GM19025 (cell line): ENCODE measurements around the gene CCDC93.
"Not testable (repeated sequence)": the region's sequence is repeated elsewhere in the genome, so short reads cannot be mapped to it uniquely, and the experiment has no call there.

Experiments used
- ATAC-seq: cut with Tn5 transposase; IDR thresholded peaks from one replicate; pipeline ENCODE4 v1.9.1; 2021; ENCODE audit warnings: mild to moderate bottlenecking, low read depth, moderate library complexity; ENCODE audit not compliant: unreplicated experiment

The CCDC93 gene

GRCh38 chr2:118047380-118047826 lies 33.5 kb upstream of the CCDC93 start:
- no peak for ATAC-seq

- no peak for ATAC-seq
Observed at GRCh38 chr2:118046634-118047210, 32.9 kb upstream of the CCDC93 start.

GRCh38 chr2:118045286-118045685 lies 31.4 kb upstream of the CCDC93 start:
- ATAC-seq = no peak

- no peak for ATAC-seq
Observed at GRCh38 chr2:118044854-118045253, 31.0 kb upstream of the CCDC93 start.

- no peak for ATAC-seq
Observed at GRCh38 chr2:118044103-118044716, 30.3 kb upstream of the CCDC93 start.

- no peak for ATAC-seq
Observed at GRCh38 chr2:118040891-118041290, 27.0 kb upstream of the CCDC93 start.

GRCh38 chr2:118032169-118033013 lies 18.5 kb upstream of the CCDC93 start:
- peak; percentile 90 for ATAC-seq

- ATAC-seq = no peak
Observed at GRCh38 chr2:118031566-118031965, 17.7 kb upstream of the CCDC93 start.

- ATAC-seq = no peak
Observed at GRCh38 chr2:118029025-118029424, 15.2 kb upstream of the CCDC93 start.

GRCh38 chr2:118021356-118021755 lies 7.5 kb upstream of the CCDC93 start:
- no peak for ATAC-seq

- ATAC-seq = no peak
Observed at GRCh38 chr2:118019821-118020220, 6.0 kb upstream of the CCDC93 start.

GRCh38 chr2:118016911-118017310 lies 3.0 kb upstream of the CCDC93 start:
- no peak for ATAC-seq

- not testable (repeated sequence) for ATAC-seq
Observed at GRCh38 chr2:118015761-118016160, 1.9 kb upstream of the CCDC93 start.

- ATAC-seq = no peak
Observed at GRCh38 chr2:118014492-118014824, 588 bp upstream of the CCDC93 start.

- peak; percentile 23 for ATAC-seq
Observed at GRCh38 chr2:118013221-118013723, 598 bp downstream of the CCDC93 start.

- no peak for ATAC-seq
Observed at GRCh38 chr2:118012778-118013177, 1.1 kb downstream of the CCDC93 start.

GRCh38 chr2:118010473-118010872 lies 3.4 kb downstream of the CCDC93 start:
- no peak for ATAC-seq

GRCh38 chr2:118006861-118007260 lies 7.0 kb downstream of the CCDC93 start:
- no peak for ATAC-seq

- ATAC-seq = no peak
Observed at GRCh38 chr2:118006326-118006725, 7.5 kb downstream of the CCDC93 start.

GRCh38 chr2:118003396-118003824 lies 10.5 kb downstream of the CCDC93 start:
- ATAC-seq = peak; percentile 99

- ATAC-seq = no peak
Observed at GRCh38 chr2:118000041-118000440, 13.8 kb downstream of the CCDC93 start.
